ENCODE measurements around the gene TBL2.
"Not testable (repeated sequence)": the region's sequence is repeated elsewhere in the genome, so short reads cannot be mapped to it uniquely, and the experiment has no call there.

Gene TBL2

GRCh38 chr7:73533742-73534141 lies 44.6 kb downstream of the TBL2 start:
- no peak for DNase-seq (ENCODE audit: low read depth)
- H3K4me3 ChIP-seq (ENCODE audit: low read length): no peak overlapping the region
- TF ChIP-seq CTCF (conservative IDR thresholded peaks at IDR 0.05; ENCODE audit: low read depth, low read length): no peak

- H3K4me3 ChIP-seq (ENCODE audit: low read length): no peak overlapping the region
- DNase-seq (ENCODE audit: low read depth): no peak
- TF ChIP-seq CTCF (conservative IDR thresholded peaks at IDR 0.05; ENCODE audit: low read depth, low read length): no peak
Observed at GRCh38 chr7:73532224-73532623, 46.2 kb downstream of the TBL2 start.

- no peak for DNase-seq (ENCODE audit: low read depth)
- no peak for TF ChIP-seq CTCF (conservative IDR thresholded peaks at IDR 0.05; ENCODE audit: low read depth, low read length)
- H3K4me3 ChIP-seq (ENCODE audit: low read length): no peak overlapping the region
Observed at GRCh38 chr7:73530800-73531199, 47.6 kb downstream of the TBL2 start.

DNA sequence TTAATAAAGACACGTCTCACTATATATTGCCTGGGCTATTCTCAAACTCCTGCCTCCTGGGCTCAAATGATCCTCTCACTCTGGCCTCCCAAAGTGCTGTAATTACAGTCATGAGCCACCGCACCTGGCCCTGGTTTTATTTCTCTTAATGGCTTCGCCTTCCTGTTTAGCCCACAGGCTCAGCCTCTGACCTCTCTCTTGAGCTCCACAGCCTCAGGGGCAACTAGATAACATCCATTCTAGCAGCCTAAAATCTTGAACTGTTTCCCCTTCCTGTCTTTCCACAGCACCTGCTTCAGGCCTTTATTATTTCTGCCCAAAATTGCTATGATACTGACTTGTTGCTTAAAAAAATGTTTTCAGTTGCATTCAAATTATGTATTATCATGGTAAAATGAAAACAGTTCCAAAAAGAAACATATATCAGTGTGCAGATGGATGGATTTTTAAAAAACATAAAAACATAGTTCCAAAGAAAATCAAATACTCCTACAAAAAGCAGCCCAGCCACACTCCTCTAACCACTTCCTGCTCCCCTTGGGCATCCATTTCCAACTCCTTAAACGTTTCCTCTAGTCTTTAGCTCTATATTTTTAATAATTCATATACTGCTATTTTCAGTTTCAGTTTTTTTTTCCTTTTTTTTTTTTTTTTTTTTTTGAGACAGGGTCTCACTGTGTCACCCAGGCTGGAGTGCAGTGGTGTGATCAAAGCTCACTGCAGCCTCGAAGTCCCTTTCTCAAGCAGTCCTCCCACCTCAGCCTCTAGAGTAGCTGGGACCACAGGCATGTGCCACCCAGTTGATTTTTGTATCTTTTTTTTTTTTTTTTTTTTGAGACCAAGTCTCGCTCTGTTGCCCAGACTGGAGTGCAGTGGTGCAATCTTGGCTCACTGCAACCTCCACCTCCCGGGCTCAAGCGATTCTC lies 51.2 kb downstream of the TBL2 start:
- no peak overlapping the region for H3K4me3 ChIP-seq (ENCODE audit: low read length)
- DNase-seq (ENCODE audit: low read depth): no peak
- TF ChIP-seq CTCF (conservative IDR thresholded peaks at IDR 0.05; ENCODE audit: low read depth, low read length): no peak

DNA sequence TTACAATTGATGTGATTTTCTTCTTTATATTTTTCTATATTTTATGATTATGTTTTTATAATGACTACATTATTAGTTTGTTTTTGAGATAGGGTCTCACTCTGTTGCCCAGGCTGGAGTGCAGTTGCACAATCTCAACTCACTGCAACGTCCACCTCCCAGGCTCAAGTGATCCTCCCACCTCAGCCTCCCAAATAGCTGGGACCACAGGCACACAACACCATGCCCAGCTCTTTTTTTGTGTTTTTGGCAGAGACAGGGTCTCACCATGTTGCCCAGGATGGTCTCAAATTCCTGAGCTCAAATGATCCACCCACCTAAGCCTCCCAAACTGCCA lies 52.3 kb downstream of the TBL2 start:
- DNase-seq (ENCODE audit: low read depth); H3K4me3 ChIP-seq (ENCODE audit: low read length): not testable (repeated sequence)

DNA sequence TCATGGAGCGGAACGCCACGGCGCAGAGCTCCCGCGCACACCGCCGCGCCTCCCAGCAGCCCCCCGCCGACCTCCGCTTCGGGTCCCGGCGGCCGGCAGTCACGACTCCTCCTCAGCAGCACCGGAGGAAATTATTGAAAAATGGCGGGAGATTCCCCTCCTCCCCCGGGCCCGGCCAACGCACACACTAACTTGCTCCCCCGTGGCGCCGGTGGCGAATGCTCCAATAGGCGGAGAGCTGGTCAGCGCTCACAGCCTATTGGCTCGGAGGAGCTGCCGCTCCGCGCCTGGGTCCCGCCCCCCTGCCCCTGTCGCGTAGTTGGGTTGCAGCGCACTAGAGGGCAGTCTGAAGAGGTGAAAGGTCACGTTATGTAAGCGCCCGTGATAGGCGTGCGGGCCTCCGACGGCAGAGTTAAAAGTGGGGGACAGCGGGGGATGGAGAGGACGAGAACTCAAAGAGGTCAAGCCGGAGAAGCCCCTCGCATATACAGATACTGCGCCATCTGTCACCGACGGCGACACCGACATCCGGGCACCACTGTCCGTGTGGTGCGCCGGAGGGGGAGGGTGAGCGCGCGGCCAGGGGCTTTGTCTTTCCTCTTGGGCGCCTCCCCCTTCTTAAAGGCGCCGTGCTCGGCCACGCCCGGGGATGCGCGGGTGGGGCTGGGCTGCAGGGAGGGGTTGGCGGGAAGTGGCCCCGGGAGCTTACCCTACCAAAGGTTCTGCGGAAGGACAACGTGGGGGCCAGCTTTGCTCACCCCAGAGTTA lies 56.1 kb downstream of the TBL2 start, which contains the start of gene BAZ1B:
Gene BAZ1B (minus strand): TSS at position 189 of the 768 bp plus-strand sequence. CDS start 360 bp downstream, outside the sequence.
- DNase-seq (ENCODE audit: low read depth): peak; percentile 92
- peak within 1 kb of the TSS; percentile 77 for H3K4me3 ChIP-seq (ENCODE audit: low read length)
- TF ChIP-seq CTCF (conservative IDR thresholded peaks at IDR 0.05; ENCODE audit: low read depth, low read length): no peak

GRCh38 chr7:73521636-73522104 lies 56.7 kb downstream of the TBL2 start:
- no peak for TF ChIP-seq CTCF (conservative IDR thresholded peaks at IDR 0.05; ENCODE audit: low read depth, low read length)
- H3K4me3 ChIP-seq (ENCODE audit: low read length): peak overlapping the region; percentile 77
- no peak for DNase-seq (ENCODE audit: low read depth)

Measured in retinal pigment epithelial cell (primary cell).